GM10248 (cell line): ENCODE measurements around the gene PRDM16.

Experiments used
- CTCF ChIA-PET: fragments of 300-600 bp; sonication (Branson Sonifier 250); formaldehyde crosslinking; extraction: SDS; loops from one replicate; lab custom pipeline; 2021; ENCODE audit warnings: antibody characterized with exemption; lab: Yijun Ruan, JAX
- POLR2A ChIA-PET: fragments of 350-650 bp; sonication (Branson Sonifier 250); formaldehyde crosslinking; extraction: SDS; loops from one replicate; lab custom pipeline; 2020; ENCODE audit warnings: antibody characterized with exemption; lab: Yijun Ruan, JAX
- DNase-seq: peaks from one replicate; pipeline ENCODE4 v3.0.0; 2012; ENCODE audit errors: extremely low spot score
- CTCF ChIP-seq: IDR thresholded peaks from 2 replicates; pipeline ENCODE4 v1.5.1; 2012; ENCODE audit warnings: mild to moderate bottlenecking, low read depth; ENCODE audit errors: extremely low read depth, missing control alignments, control extremely low read depth

PRDM16 gene

DNA sequence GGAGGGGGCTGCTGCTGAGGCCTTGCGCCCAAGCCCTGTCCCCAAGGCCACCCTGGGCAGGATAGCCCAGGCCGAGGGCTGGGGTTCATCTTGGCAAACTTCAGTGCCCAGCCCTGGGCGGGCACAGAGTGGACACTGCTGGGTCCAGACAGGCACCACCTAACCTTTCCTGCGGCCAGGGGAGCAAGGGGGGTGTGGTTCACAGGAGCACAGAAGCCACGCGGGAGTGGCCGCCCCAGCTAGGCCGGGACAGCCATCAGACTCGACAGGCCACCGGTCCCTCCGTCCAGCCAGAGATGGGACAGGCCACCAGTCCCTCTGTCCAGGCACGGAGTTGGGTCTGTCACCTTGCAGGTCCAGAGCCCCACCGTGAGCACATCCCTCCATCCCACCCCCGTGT is 414.4 kb downstream of the PRDM16 start:
- ChIA-PET CTCF (interaction anchor here (0.9 to 1.5 kb wide), 2 partner anchors 56 to 114 kb away, joined by 3 to 4 read pairs; no protein-coding TSS in a partner anchor), POLR2A (no interaction called here)
- no peak for DNase-seq
- TF ChIP-seq CTCF = no peak

DNA sequence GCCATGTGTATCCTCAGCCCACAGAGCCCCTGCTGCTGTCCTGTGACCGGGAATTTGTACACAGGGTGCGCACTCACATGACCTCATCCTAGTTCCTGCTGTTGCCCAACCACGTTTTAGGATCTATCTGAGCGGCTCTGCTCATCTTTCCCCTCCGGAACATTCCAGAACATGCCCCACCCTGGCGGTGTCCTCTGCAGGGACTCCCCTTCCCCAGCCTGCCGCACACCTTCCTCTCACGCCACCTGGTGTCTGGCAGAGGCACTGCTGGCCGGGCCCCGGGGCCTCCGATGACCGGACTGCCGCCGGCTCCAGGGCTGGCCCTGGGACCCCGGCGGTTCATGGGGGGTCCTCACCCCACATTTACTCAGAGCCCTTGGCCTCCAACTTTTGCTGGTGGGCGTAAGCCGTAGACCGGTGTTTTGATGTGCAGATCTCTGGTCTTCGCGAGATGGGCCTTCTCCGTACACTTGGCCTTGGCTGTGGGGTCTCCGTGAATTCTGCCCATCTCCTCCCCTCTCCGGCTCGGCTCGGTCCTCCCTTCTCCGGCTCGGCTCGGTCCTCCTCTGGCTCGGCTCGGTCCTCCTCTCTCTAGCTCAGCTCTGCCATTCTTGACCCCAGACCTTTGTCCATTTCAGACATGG is 414.9 kb downstream of the PRDM16 start:
- peak; percentile 76 for TF ChIP-seq CTCF
- ChIA-PET CTCF (interaction anchor here (0.9 to 2.1 kb wide), 3 partner anchors 31 to 113 kb away, joined by 3 to 19 read pairs (median 4); no protein-coding TSS in a partner anchor), POLR2A (no interaction called here)
- DNase-seq = peak; percentile 80

DNA sequence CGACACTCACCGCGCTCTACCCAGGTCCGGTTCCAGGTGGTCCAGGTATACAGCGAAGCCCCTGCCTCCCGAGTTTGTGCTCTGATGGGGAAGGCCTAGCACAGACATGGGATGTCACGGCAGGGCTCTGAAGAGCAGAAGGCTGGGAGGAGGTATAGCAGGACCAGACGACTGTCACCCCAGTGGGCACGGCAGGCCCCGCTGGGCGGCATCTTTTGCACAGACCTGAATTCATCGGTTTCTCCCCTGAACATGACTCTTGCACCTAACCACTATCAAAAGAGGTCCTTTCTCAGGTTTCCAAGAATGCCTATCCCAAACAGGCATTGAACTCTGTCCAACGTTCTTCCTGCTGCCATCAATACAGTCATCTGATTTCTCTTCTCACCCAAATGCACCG is 416.0 kb downstream of the PRDM16 start:
- ChIA-PET CTCF (interaction anchor here (1.5 to 2.1 kb wide), 2 partner anchors 32 to 57 kb away, joined by 4 to 19 read pairs; no protein-coding TSS in a partner anchor), POLR2A (no interaction called here)
- no peak for TF ChIP-seq CTCF
- DNase-seq = no peak
